ENCODE data around the gene THEM4. TPM values are rescaled to one million over a fixed set of nuclear protein-coding genes. Genes with fewer than 3 reads are reported as not detected.

THEM4 gene
- polyA plus RNA-seq, 4 donors: 5.7 to 36.3 (median 9.4) TPM

DNA sequence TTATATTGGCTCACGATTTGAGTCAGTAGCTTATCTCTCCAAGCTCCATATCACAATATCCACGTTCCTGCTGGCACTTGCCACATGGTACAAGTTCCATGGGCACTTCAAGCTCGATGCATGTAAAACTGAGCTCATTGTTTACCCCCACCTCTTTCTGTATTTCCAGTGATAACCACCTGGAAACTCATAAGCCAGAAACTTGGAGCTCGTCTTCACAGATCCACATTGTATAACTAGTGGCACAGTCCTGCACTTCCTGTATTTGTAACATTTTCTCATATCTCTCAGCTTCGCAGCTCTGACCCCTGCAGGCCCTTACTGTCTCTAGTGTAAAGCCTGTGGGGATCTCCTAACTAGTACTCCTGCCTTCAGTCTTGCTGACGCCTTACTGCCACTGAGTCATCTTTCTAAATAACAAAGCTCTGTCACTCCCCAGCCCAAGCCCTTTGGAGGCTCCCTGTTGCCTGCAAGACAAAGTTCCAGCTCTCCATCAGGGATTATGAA, 63.2 kb downstream of the THEM4 start:
- FAIRE-seq (no peak), DNase-seq (no peak)
- Histone ChIP-seq H3K4me1 (ENCODE audit: control insufficient read depth in 3 of 3, insufficient read depth in 2 of 3, low read depth in 1 of 3, low read length in 2 of 3) (no peaks in the 10 kb centered on the region), H3K27me3 (ENCODE audit: control insufficient read depth in 3 of 3, insufficient read depth in 3 of 3, low read length in 3 of 3) (no peaks in the 10 kb centered on the region), H3K4me3 (ENCODE audit: low read depth in 1 of 3, low read length in 3 of 3) (no peak overlapping the region), H3K36me3 (ENCODE audit: control insufficient read depth in 3 of 3, insufficient read depth in 2 of 3, low read depth in 1 of 3, low read length in 3 of 3) (no peaks in the 10 kb centered on the region), H3K9me3 (ENCODE audit: control insufficient read depth in 2 of 2, insufficient read depth in 1 of 2, low read depth in 1 of 2, low read length in 1 of 2) (no peaks in the 10 kb centered on the region), H3K27ac (ENCODE audit: low read depth in 1 of 3, low read length in 2 of 3) (no peak overlapping the region)
- 32 to 52% (median 39%) methylated on average over 6 of the region's 6 CpGs for WGBS, 3 donors

DNA sequence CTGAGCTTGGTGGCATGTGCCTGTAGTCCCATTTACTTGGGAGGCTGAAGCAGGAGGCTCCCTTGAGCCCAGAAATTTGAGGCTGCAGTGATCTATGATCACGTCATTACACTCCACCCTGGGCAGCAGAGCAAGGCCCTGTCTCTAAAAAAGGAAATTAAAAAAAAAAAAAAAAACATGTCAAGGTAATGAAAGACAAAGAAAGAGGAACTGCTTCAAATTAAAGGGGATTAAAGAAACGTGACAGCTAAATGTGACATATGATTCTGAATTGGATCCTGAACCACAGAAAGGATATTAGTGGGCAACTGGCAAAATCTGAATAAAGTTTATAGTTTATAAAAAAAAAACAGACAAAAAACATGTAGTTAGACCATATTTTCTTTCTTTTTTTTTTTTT, 65.9 kb downstream of the THEM4 start:
- H3K4me1 ChIP-seq (ENCODE audit: control insufficient read depth in 3 of 3, insufficient read depth in 2 of 3, low read depth in 1 of 3, low read length in 2 of 3): peaks cover 0 to 19% (median 4%) of the 10 kb centered on the region in 3 donors
- FAIRE-seq: no peak
- H3K27ac ChIP-seq (ENCODE audit: low read depth in 1 of 3, low read length in 2 of 3): no peak overlapping the region
- 71 to 94% (median 93%) methylated on average over 2 of the region's 2 CpGs for WGBS, 3 donors
- peaks cover 0 to 15% (median 0%) of the 10 kb centered on the region in 3 donors for H3K27me3 ChIP-seq (ENCODE audit: control insufficient read depth in 3 of 3, insufficient read depth in 3 of 3, low read length in 3 of 3)
- no peak overlapping the region for H3K4me3 ChIP-seq (ENCODE audit: low read depth in 1 of 3, low read length in 3 of 3)
- H3K36me3 ChIP-seq (ENCODE audit: control insufficient read depth in 3 of 3, insufficient read depth in 2 of 3, low read depth in 1 of 3, low read length in 3 of 3): no peaks in the 10 kb centered on the region
- no peaks in the 10 kb centered on the region for H3K9me3 ChIP-seq (ENCODE audit: control insufficient read depth in 2 of 2, insufficient read depth in 1 of 2, low read depth in 1 of 2, low read length in 1 of 2)
- no peak for DNase-seq

DNA sequence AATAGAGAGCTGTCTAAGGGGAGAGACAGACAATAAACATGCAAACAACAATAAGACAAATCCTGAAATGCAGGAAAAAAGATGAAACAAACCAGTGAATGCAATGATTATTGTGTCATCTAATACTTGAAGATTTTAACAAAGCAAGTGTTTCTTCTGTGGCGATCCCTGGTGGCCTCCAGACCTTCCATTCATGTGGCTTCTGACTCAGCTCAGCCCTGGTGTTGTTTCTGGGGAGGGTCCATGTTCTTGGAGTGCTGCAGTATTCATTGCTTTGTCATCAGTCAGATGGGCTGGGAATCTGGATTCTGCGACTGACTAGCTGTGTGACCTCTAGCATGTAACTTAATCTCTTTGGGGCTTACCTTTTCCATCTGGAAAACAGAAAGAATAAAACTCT, 68.2 kb downstream of the THEM4 start:
- no peaks in the 10 kb centered on the region for H3K9me3 ChIP-seq (ENCODE audit: control insufficient read depth in 2 of 2, insufficient read depth in 1 of 2, low read depth in 1 of 2, low read length in 1 of 2)
- no peak overlapping the region for H3K27ac ChIP-seq (ENCODE audit: low read depth in 1 of 3, low read length in 2 of 3)
- WGBS, 3 donors: 91 to 100% (median 92%) methylated on average over 2 of the region's 2 CpGs
- H3K4me3 ChIP-seq (ENCODE audit: low read depth in 1 of 3, low read length in 3 of 3): no peak overlapping the region
- H3K27me3 ChIP-seq (ENCODE audit: control insufficient read depth in 3 of 3, insufficient read depth in 3 of 3, low read length in 3 of 3): peaks cover 0 to 25% (median 2%) of the 10 kb centered on the region in 3 donors
- no peak for FAIRE-seq
- no peak for DNase-seq
- peaks cover 0 to 28% (median 8%) of the 10 kb centered on the region in 3 donors for H3K4me1 ChIP-seq (ENCODE audit: control insufficient read depth in 3 of 3, insufficient read depth in 2 of 3, low read depth in 1 of 3, low read length in 2 of 3)
- H3K36me3 ChIP-seq (ENCODE audit: control insufficient read depth in 3 of 3, insufficient read depth in 2 of 3, low read depth in 1 of 3, low read length in 3 of 3): no peaks in the 10 kb centered on the region

DNA sequence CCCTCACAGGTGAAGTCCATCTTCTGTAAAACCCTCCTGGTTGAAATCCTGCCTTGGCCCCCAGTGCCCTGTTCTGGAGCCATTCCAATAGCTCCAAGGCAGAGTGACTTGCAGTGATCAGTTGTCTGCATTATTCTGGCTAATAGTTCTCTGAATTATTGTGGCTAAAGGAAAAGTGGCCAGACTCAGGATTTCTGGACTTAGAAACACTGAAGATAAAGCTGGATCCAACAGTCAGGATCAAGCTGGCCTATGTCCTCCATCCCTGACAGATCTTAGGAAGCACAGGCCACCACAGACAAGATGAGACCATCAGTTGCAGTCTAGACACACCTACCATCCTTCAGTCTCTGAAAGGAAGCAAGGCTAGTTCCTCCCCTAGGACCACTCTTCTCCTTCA, 68.9 kb downstream of the THEM4 start:
- peak overlapping the region in 1 of 3 donors; percentile 52 for H3K4me3 ChIP-seq (ENCODE audit: low read depth in 1 of 3, low read length in 3 of 3)
- no peak for FAIRE-seq

DNA sequence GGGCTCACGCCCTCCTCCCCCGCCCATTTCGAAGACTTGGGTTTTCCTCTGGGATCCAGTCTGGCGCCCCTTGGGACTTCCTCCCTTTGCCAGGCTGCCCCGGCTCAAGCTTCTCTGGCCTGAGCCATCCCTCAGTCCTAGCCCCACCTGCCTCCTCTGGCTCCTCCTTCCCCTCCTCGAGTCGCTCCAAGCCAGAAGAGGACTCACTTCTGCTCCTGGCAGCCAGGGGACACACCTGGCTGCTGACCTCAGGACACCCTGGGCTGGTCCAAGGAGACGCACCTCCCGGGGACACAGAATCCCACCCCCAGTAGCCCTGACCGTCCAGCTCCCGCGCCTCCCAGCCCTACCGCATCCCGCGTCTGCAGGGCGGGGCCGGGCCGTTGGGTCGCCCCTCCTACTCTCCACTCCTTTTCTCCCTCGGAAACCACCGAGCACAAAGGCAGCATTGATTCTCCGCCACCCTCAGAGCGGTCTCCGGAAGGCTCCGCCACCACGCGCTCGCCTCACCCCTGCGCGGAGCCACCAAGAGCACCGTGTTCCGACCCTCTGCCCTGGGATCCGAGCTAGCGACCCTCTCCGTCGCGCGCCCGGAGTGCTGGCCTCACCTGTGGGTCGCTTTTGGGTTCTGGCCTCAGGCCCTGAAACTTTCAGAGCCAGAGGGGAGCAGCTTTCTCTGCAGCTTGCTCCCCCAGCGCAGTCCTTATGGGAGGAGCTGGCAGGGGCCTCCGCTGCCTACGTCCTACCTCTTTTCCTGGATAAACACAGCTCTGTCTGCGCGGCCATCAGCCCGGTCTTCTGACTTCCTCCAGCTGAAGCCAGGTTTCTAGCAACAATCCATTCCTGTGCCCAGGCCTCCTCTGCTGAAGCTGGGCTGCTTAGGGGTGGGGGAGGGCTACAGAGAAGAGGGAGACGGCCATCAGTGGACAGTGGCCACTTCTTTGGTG, 69.6 kb downstream of the THEM4 start, which contains the start of gene C2CD4D:
TSS of gene C2CD4D (minus strand) at position 364 of the 947 bp plus-strand sequence. CDS start 831 bp downstream, outside the sequence.
- Histone ChIP-seq H3K4me1 (ENCODE audit: control insufficient read depth in 3 of 3, insufficient read depth in 2 of 3, low read depth in 1 of 3, low read length in 2 of 3) (peaks cover 0 to 31% (median 8%) of the 10 kb centered on the region in 3 donors), H3K27me3 (ENCODE audit: control insufficient read depth in 3 of 3, insufficient read depth in 3 of 3, low read length in 3 of 3) (peaks cover 0 to 25% (median 2%) of the 10 kb centered on the region in 3 donors), H3K27ac (ENCODE audit: low read depth in 1 of 3, low read length in 2 of 3) (peak within 1 kb of the TSS in 2 of 3 donors; percentile 81 to 91), H3K4me3 (ENCODE audit: low read depth in 1 of 3, low read length in 3 of 3) (peak within 1 kb of the TSS in 2 of 3 donors; percentile 52), H3K9me3 (ENCODE audit: control insufficient read depth in 2 of 2, insufficient read depth in 1 of 2, low read depth in 1 of 2, low read length in 1 of 2) (no peaks in the 10 kb centered on the region), H3K36me3 (ENCODE audit: control insufficient read depth in 3 of 3, insufficient read depth in 2 of 3, low read depth in 1 of 3, low read length in 3 of 3) (no peaks in the 10 kb centered on the region)
- DNase-seq (peak; percentile 76 to 93), FAIRE-seq (no peak)
- 2 to 9% (median 4%) methylated on average over 45 to 47 of the region's 47 CpGs for WGBS, 3 donors

More for the DNA sequence above, 68.9 kb downstream of the THEM4 start:
- H3K27me3 ChIP-seq (ENCODE audit: control insufficient read depth in 3 of 3, insufficient read depth in 3 of 3, low read length in 3 of 3): peaks cover 0 to 25% (median 2%) of the 10 kb centered on the region in 3 donors
- peak overlapping the region in 2 of 3 donors; percentile 81 to 91 for H3K27ac ChIP-seq (ENCODE audit: low read depth in 1 of 3, low read length in 2 of 3)
- H3K4me1 ChIP-seq (ENCODE audit: control insufficient read depth in 3 of 3, insufficient read depth in 2 of 3, low read depth in 1 of 3, low read length in 2 of 3): peaks cover 0 to 31% (median 8%) of the 10 kb centered on the region in 3 donors
- no peak for DNase-seq
- no peaks in the 10 kb centered on the region for H3K36me3 ChIP-seq (ENCODE audit: control insufficient read depth in 3 of 3, insufficient read depth in 2 of 3, low read depth in 1 of 3, low read length in 3 of 3)
- no peaks in the 10 kb centered on the region for H3K9me3 ChIP-seq (ENCODE audit: control insufficient read depth in 2 of 2, insufficient read depth in 1 of 2, low read depth in 1 of 2, low read length in 1 of 2)

DNA sequence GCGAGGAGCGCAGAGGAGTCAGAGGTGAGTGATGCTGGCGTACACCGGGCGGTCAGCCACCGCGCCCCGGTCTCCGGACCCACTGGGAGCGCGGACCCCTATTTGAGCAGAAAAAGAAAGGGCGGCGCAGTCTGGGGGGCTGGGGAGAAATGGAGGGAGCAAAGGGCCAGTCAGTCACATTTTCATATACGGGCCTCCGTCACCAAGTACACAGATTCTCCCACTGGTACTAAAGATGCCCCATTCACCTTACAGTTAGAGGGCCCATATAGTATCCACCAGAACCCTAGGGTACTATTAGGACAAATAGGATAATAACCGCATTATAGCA, 70.3 kb downstream of the THEM4 start:
- FAIRE-seq (no peak), DNase-seq (no peak)
- WGBS, 3 donors: 28 to 83% (median 68%) methylated on average over 16 of the region's 16 CpGs
- Histone ChIP-seq H3K27me3 (ENCODE audit: control insufficient read depth in 3 of 3, insufficient read depth in 3 of 3, low read length in 3 of 3) (peaks cover 0 to 25% (median 2%) of the 10 kb centered on the region in 3 donors), H3K9me3 (ENCODE audit: control insufficient read depth in 2 of 2, insufficient read depth in 1 of 2, low read depth in 1 of 2, low read length in 1 of 2) (no peaks in the 10 kb centered on the region), H3K4me1 (ENCODE audit: control insufficient read depth in 3 of 3, insufficient read depth in 2 of 3, low read depth in 1 of 3, low read length in 2 of 3) (peaks cover 2 to 31% (median 8%) of the 10 kb centered on the region in 3 donors), H3K27ac (ENCODE audit: low read depth in 1 of 3, low read length in 2 of 3) (peak overlapping the region in 1 of 3 donors; percentile 91), H3K36me3 (ENCODE audit: control insufficient read depth in 3 of 3, insufficient read depth in 2 of 3, low read depth in 1 of 3, low read length in 3 of 3) (no peaks in the 10 kb centered on the region), H3K4me3 (ENCODE audit: low read depth in 1 of 3, low read length in 3 of 3) (peak overlapping the region in 2 of 3 donors; percentile 52)

DNA sequence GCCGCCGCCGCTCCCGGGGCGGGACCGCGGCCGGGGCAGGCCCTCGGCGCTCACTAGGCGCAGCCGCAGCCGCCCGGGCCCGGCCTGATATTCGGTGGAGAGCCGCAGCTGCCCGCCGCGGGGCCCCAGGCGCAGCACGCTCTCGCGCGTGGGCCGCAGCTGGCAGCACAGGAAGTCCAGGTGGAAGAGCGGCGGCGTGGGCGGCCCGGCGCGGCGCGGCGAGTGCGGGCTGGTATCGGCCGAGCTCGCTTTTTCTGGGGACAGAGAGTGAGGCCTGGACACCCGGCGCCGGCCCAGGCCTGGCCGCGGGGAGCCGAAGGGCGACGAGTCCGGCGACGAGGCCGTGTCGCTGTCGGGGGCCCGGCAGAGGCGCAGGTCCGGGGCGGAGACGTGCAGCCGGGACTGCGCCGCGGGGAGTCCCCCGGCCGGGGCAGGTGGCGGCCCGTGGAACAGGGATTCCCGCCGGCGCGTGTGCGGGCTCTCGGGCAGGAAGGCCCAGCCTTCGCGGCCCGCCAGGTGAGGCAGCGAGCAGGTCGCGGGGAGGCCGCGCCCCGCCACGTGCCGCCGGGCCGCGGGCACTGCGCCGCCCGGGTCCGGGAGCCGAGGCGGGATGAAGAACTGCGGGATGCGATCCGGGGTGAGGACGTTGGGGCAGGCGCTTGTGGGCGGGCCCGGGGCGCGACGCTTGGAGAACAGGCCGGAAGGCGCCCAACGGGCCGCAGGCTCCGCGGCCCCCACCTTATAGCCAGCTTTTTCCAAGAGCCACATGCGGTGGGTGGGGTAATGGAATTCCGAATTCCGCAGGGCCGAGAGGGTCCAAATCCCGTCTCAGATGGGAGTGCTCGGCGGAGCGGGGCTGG, 70.9 kb downstream of the THEM4 start:
- Histone ChIP-seq H3K36me3 (ENCODE audit: control insufficient read depth in 3 of 3, insufficient read depth in 2 of 3, low read depth in 1 of 3, low read length in 3 of 3) (no peaks in the 10 kb centered on the region), H3K9me3 (ENCODE audit: control insufficient read depth in 2 of 2, insufficient read depth in 1 of 2, low read depth in 1 of 2, low read length in 1 of 2) (no peaks in the 10 kb centered on the region), H3K27me3 (ENCODE audit: control insufficient read depth in 3 of 3, insufficient read depth in 3 of 3, low read length in 3 of 3) (peaks cover 0 to 25% (median 2%) of the 10 kb centered on the region in 3 donors), H3K4me3 (ENCODE audit: low read depth in 1 of 3, low read length in 3 of 3) (peak overlapping the region in 2 of 3 donors; percentile 13 to 52), H3K27ac (ENCODE audit: low read depth in 1 of 3, low read length in 2 of 3) (peak overlapping the region in 1 of 3 donors; percentile 17), H3K4me1 (ENCODE audit: control insufficient read depth in 3 of 3, insufficient read depth in 2 of 3, low read depth in 1 of 3, low read length in 2 of 3) (peaks cover 4 to 31% (median 8%) of the 10 kb centered on the region in 3 donors)
- FAIRE-seq (no peak), DNase-seq (peak in 1 of 2 donors; percentile 66)
- 14 to 44% (median 43%) methylated on average over 83 to 117 of the region's 117 CpGs for WGBS, 3 donors

DNA sequence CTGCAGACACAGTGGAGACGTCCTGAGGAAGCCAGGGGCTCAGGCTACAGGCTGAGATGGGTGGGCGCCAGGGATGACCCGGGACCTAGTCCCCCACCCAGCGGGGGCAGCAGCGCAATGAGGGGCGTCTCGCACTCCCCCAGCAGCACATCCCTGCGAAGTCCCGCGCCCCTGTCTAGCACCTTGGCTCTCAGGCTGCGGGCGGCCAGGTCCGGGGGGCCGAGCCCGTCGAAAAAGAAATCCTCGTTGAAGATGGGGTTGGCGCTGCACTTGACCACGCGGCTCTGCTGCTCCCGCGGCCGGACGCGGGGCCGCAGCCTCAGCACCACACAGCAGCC, 71.5 kb downstream of the THEM4 start:
- H3K27ac ChIP-seq (ENCODE audit: low read depth in 1 of 3, low read length in 2 of 3): peak overlapping the region in 1 of 3 donors; percentile 69
- DNase-seq (no peak), FAIRE-seq (no peak)
- no peaks in the 10 kb centered on the region for H3K9me3 ChIP-seq (ENCODE audit: control insufficient read depth in 2 of 2, insufficient read depth in 1 of 2, low read depth in 1 of 2, low read length in 1 of 2)
- WGBS, 3 donors: 22 to 56% (median 40%) methylated on average over 24 to 26 of the region's 26 CpGs
- H3K4me3 ChIP-seq (ENCODE audit: low read depth in 1 of 3, low read length in 3 of 3): peak overlapping the region in 1 of 3 donors; percentile 52
- H3K4me1 ChIP-seq (ENCODE audit: control insufficient read depth in 3 of 3, insufficient read depth in 2 of 3, low read depth in 1 of 3, low read length in 2 of 3): peaks cover 4 to 31% (median 8%) of the 10 kb centered on the region in 3 donors
- H3K36me3 ChIP-seq (ENCODE audit: control insufficient read depth in 3 of 3, insufficient read depth in 2 of 3, low read depth in 1 of 3, low read length in 3 of 3): no peaks in the 10 kb centered on the region
- peaks cover 0 to 25% (median 2%) of the 10 kb centered on the region in 3 donors for H3K27me3 ChIP-seq (ENCODE audit: control insufficient read depth in 3 of 3, insufficient read depth in 3 of 3, low read length in 3 of 3)
